GM23338 (cell line): ENCODE data around the gene RFESD. TPM values are rescaled to one million over a fixed set of nuclear protein-coding genes. Genes with fewer than 3 reads are reported as not detected.

ENCODE experiments used
- ATAC-seq: fragments of 200-7000 bp; cut with Tn5 transposase; 3 replicates; pipeline ENCODE4 v1.9.1; 2020
- DNase-seq: peaks from one replicate; pipeline ENCODE4 v3.0.0-alpha.2; 2015; ENCODE audit warnings: low spot score
- H2AFZ ChIP-seq: fragments of 200-600 bp; sonication (generic); 2 replicates; pipeline ENCODE4 v1.8.0; 2016; ENCODE audit warnings: antibody characterized with exemption, mild to moderate bottlenecking, moderate library complexity
- H3F3A ChIP-seq: fragments of 200-600 bp; sonication (generic); replicated peaks from 2 replicates; pipeline ENCODE4 v1.8.0; 2017; ENCODE audit warnings: antibody characterized with exemption, mixed run types, low read depth
- H3K27ac ChIP-seq: fragments of 200-600 bp; sonication (generic); 2 replicates; pipeline ENCODE4 v1.6.1; 2016; ENCODE audit warnings: low read depth
- H3K27me3 ChIP-seq: fragments of 200-600 bp; sonication (generic); 2 replicates; pipeline ENCODE4 v1.8.0; 2016; ENCODE audit warnings: mild to moderate bottlenecking, mixed run types, moderate library complexity; ENCODE audit not compliant: insufficient read depth
- H3K36me3 ChIP-seq: fragments of 200-600 bp; sonication (generic); 2 replicates; pipeline ENCODE4 v1.8.0; 2016; ENCODE audit warnings: mild to moderate bottlenecking; ENCODE audit not compliant: insufficient read depth
- H3K4me1 ChIP-seq: fragments of 200-600 bp; sonication (generic); 2 replicates; pipeline ENCODE4 v1.8.0; 2016; ENCODE audit warnings: mild to moderate bottlenecking, moderate library complexity; ENCODE audit not compliant: insufficient read depth
- H3K4me2 ChIP-seq: fragments of 200-600 bp; sonication (generic); 2 replicates; pipeline ENCODE4 v1.7.1; 2017; ENCODE audit warnings: mixed run types
- H3K4me3 ChIP-seq: fragments of 200-600 bp; sonication (generic); 2 replicates; pipeline ENCODE4 v1.6.1; 2016; ENCODE audit warnings: mixed run types
- H3K79me2 ChIP-seq: fragments of 200-600 bp; sonication (generic); replicated peaks from 2 replicates; pipeline ENCODE4 v1.8.0; 2017; ENCODE audit warnings: mild to moderate bottlenecking; ENCODE audit not compliant: insufficient read depth
- H3K9me2 ChIP-seq: fragments of 200-600 bp; sonication (generic); 2 replicates; pipeline ENCODE4 v1.8.0; 2017; ENCODE audit not compliant: insufficient read depth
- H4K20me1 ChIP-seq: fragments of 200-600 bp; sonication (generic); replicated peaks from 2 replicates; pipeline ENCODE4 v1.8.0; 2017; ENCODE audit warnings: mild to moderate bottlenecking; ENCODE audit not compliant: insufficient read depth
- H3K27ac Mint-ChIP-seq: 2 replicates; pipeline ENCODE4 v1.8.0; 2020; ENCODE audit warnings: inconsistent platforms, mild to moderate bottlenecking, moderate library complexity, mixed read lengths
- H3K27me3 Mint-ChIP-seq: 3 replicates; pipeline ENCODE4 v1.8.0; 2022; ENCODE audit warnings: low read depth, mild to moderate bottlenecking, moderate library complexity, mixed read lengths, inconsistent platforms; ENCODE audit not compliant: insufficient read depth, poor library complexity
- H3K36me3 Mint-ChIP-seq: 3 replicates; pipeline ENCODE4 v1.8.0; 2021; ENCODE audit warnings: low read depth, mild to moderate bottlenecking, inconsistent platforms, moderate library complexity, mixed read lengths
- H3K4me1 Mint-ChIP-seq: 3 replicates; pipeline ENCODE4 v1.8.0; 2020; ENCODE audit warnings: mild to moderate bottlenecking, inconsistent platforms, mixed read lengths
- H3K4me3 Mint-ChIP-seq: 3 replicates; pipeline ENCODE4 v1.8.0; 2021; ENCODE audit warnings: moderate library complexity, mild to moderate bottlenecking, inconsistent platforms, mixed read lengths
- H3K9me3 Mint-ChIP-seq: 3 replicates; pipeline ENCODE4 v1.8.0; 2020; ENCODE audit warnings: moderate library complexity, mild to moderate bottlenecking, inconsistent platforms, mixed read lengths
- CTCF ChIP-seq, 2 experiments: fragments of 200-600 bp in 1 of 2; sonication (generic) in 1 of 2; conservative IDR thresholded peaks; 2 replicates each; pipeline versions ENCODE4 v1.5.1 to v1.6.1; 2016 to 2017; ENCODE audit warnings: antibody characterized with exemption in 2 of 2, low read depth in 2 of 2, mild to moderate bottlenecking in 2 of 2, moderate library complexity in 1 of 2
- EZH2 ChIP-seq: fragments of 200-600 bp; sonication (generic); IDR thresholded peaks from one replicate; pipeline ENCODE4 v1.8.0; 2017; ENCODE audit warnings: antibody characterized with exemption, mild to moderate bottlenecking, low read depth; ENCODE audit not compliant: unreplicated experiment
- JUNB ChIP-seq: IDR thresholded peaks from one replicate; pipeline ENCODE4 v1.6.1; 2016; ENCODE audit warnings: antibody characterized with exemption; ENCODE audit not compliant: unreplicated experiment
- NANOG ChIP-seq: IDR thresholded peaks from 2 replicates; pipeline ENCODE4 v1.6.1; 2016; ENCODE audit warnings: antibody characterized with exemption, borderline replicate concordance
- POLR2AphosphoS5 ChIP-seq: IDR thresholded peaks from 2 replicates; pipeline ENCODE4 v1.6.1; 2016; ENCODE audit warnings: antibody characterized with exemption, low read depth
- STAT1 ChIP-seq: IDR thresholded peaks from one replicate; pipeline ENCODE4 v1.6.1; 2016; ENCODE audit warnings: antibody characterized with exemption; ENCODE audit not compliant: unreplicated experiment
- ZNF114 ChIP-seq: fragments of 250-450 bp; sonication (Bioruptor Pico); IDR thresholded peaks from 2 replicates; pipeline ENCODE4 v1.5.0; 2020; ENCODE audit warnings: mild to moderate bottlenecking, moderate library complexity
- polyA plus RNA-seq: library from polyadenylated mRNA; unstranded; fragments of >200 nt; fragmentation: Nextera tagmentation; extraction: Ambion mirVana; gene quantifications from 2 replicates; pipeline ENCODE4 v1.2.1, GENCODE V29; 2016
- total RNA-seq: library from RNA; depleted of rRNA; stranded (reverse); fragments of >200 nt; shearing (Covaris generic); gene quantifications from 2 replicates; pipeline ENCODE4 v1.2.3, GENCODE V29; 2014
- TF ChIP-seq, protein P1 (sequence below): IDR thresholded peaks from one replicate; pipeline ENCODE4 v1.6.1; 2018; ENCODE audit warnings: antibody characterized with exemption; ENCODE audit not compliant: unreplicated experiment
- TF ChIP-seq, protein P2 (sequence below): IDR thresholded peaks from 2 replicates; pipeline ENCODE4 v1.6.1; 2016; ENCODE audit warnings: antibody characterized with exemption

RFESD gene
- total and polyA plus RNA-seq, 2 experiments from 2014 or later: 2.4 to 6.9 TPM

DNA sequence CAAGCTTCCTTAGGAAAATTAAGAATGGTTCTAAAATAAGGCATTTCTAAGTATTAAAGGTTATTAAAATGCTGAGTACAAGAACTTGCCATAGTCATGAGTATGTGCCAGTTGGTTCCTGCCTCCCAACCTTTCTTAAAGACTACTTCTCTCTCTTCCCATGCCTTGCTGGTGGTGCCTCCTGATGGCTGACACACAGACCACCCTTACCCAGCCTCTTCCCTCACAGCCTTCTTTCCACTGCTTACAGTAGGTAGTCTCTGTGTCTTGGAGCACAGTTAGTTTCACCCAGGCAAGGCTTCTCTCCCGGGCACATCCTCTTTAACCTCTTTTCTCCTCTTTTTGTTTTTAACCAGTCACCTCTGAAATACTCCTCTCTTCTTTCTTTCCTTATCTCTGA is 47.3 kb upstream of the RFESD start:
- Histone ChIP-seq H3K36me3 (no peaks in the 10 kb centered on the region), H4K20me1 (no peaks in the 10 kb centered on the region), H3K9me2 (no peaks in the 10 kb centered on the region), H3K4me3 (no peak overlapping the region), H3F3A (no peaks in the 10 kb centered on the region), H3K4me2 (no peak overlapping the region), H2AFZ (no peak overlapping the region), H3K79me2 (no peaks in the 10 kb centered on the region), H3K27me3 (no peaks in the 10 kb centered on the region), H3K4me1 (no peaks in the 10 kb centered on the region), H3K27ac (no peak overlapping the region)
- H3K27me3 Mint-ChIP-seq: no peaks in the 10 kb centered on the region
- peak; percentile 8 for DNase-seq
- H3K36me3 Mint-ChIP-seq: no peaks in the 10 kb centered on the region
- no peak overlapping the region for H3K4me3 Mint-ChIP-seq
- TF ChIP-seq POLR2AphosphoS5 (no peak), JUNB (no peak), ZNF114 (CRISPR knock-in tag) (no peak), EZH2 (no peak), CTCF (conservative IDR thresholded peaks at IDR 0.05; ENCODE audit: low read depth in 2 of 2) (peak in 1 of 2 experiments; percentile 52; a peak in 2 of 4 replicates)
- TF ChIP-seq, protein P1, sequence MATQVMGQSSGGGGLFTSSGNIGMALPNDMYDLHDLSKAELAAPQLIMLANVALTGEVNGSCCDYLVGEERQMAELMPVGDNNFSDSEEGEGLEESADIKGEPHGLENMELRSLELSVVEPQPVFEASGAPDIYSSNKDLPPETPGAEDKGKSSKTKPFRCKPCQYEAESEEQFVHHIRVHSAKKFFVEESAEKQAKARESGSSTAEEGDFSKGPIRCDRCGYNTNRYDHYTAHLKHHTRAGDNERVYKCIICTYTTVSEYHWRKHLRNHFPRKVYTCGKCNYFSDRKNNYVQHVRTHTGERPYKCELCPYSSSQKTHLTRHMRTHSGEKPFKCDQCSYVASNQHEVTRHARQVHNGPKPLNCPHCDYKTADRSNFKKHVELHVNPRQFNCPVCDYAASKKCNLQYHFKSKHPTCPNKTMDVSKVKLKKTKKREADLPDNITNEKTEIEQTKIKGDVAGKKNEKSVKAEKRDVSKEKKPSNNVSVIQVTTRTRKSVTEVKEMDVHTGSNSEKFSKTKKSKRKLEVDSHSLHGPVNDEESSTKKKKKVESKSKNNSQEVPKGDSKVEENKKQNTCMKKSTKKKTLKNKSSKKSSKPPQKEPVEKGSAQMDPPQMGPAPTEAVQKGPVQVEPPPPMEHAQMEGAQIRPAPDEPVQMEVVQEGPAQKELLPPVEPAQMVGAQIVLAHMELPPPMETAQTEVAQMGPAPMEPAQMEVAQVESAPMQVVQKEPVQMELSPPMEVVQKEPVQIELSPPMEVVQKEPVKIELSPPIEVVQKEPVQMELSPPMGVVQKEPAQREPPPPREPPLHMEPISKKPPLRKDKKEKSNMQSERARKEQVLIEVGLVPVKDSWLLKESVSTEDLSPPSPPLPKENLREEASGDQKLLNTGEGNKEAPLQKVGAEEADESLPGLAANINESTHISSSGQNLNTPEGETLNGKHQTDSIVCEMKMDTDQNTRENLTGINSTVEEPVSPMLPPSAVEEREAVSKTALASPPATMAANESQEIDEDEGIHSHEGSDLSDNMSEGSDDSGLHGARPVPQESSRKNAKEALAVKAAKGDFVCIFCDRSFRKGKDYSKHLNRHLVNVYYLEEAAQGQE: no peak
- TF ChIP-seq, protein P2, sequence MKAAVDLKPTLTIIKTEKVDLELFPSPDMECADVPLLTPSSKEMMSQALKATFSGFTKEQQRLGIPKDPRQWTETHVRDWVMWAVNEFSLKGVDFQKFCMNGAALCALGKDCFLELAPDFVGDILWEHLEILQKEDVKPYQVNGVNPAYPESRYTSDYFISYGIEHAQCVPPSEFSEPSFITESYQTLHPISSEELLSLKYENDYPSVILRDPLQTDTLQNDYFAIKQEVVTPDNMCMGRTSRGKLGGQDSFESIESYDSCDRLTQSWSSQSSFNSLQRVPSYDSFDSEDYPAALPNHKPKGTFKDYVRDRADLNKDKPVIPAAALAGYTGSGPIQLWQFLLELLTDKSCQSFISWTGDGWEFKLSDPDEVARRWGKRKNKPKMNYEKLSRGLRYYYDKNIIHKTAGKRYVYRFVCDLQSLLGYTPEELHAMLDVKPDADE: no peak
- peak; percentile 43; the same call in 2 of the 3 replicates for ATAC-seq
- H3K4me1 Mint-ChIP-seq: no peaks in the 10 kb centered on the region
- H3K9me3 Mint-ChIP-seq: no peaks in the 10 kb centered on the region
- H3K27ac Mint-ChIP-seq: no peak overlapping the region

GRCh38 chr5:95600557-95600956 is 46.0 kb upstream of the RFESD start:
- no peaks in the 10 kb centered on the region for H3K9me2 ChIP-seq
- H3K4me2 ChIP-seq: no peak overlapping the region
- no peaks in the 10 kb centered on the region for H3F3A ChIP-seq
- Mint-ChIP-seq H3K9me3 (no peaks in the 10 kb centered on the region), H3K4me1 (no peaks in the 10 kb centered on the region), H3K36me3 (no peaks in the 10 kb centered on the region), H3K4me3 (no peak overlapping the region), H3K27ac (no peak overlapping the region), H3K27me3 (no peaks in the 10 kb centered on the region)
- H3K36me3 ChIP-seq: no peaks in the 10 kb centered on the region
- no peak overlapping the region for H3K27ac ChIP-seq
- no peak overlapping the region for H3K4me3 ChIP-seq
- ATAC-seq: no peak
- no peak for DNase-seq
- H3K79me2 ChIP-seq: no peaks in the 10 kb centered on the region
- H2AFZ ChIP-seq: no peak overlapping the region
- no peaks in the 10 kb centered on the region for H3K27me3 ChIP-seq
- H4K20me1 ChIP-seq: no peaks in the 10 kb centered on the region
- no peaks in the 10 kb centered on the region for H3K4me1 ChIP-seq
- TF ChIP-seq EZH2 (no peak), NANOG (no peak), STAT1 (no peak)
- TF ChIP-seq, protein P2: no peak
